ENCODE results near the gene ZNF587B. TPM values are rescaled to one million over a fixed set of nuclear protein-coding genes. Genes with fewer than 3 reads are reported as not detected.
"Not testable (repeated sequence)": the region's sequence is repeated elsewhere in the genome, so short reads cannot be mapped to it uniquely, and the experiment has no call there.

Gene ZNF587B
- total and polyA plus RNA-seq, 9 of the 15 experiments (the other 6 are each of a cell fraction or from before 2014, with no cell fraction given), result 7.4 to 37.5 (median 20.8) TPM

- peaks cover 37% of the 10 kb centered on the region for H3K36me3 ChIP-seq (ENCODE audit: control insufficient read depth, insufficient read depth, low read length)
- H3K9me3 ChIP-seq (replicated peaks; ENCODE audit: control insufficient read depth, insufficient read depth, low read depth, low read length); ATAC-seq; H3K27me3 ChIP-seq (ENCODE audit: control insufficient read depth in 2 of 2, insufficient read depth in 2 of 2, low read length in 2 of 2); H3K9ac ChIP-seq (ENCODE audit: insufficient read depth in 1 of 2, low read depth in 2 of 2, low read length in 2 of 2); FAIRE-seq; POLR2A ChIA-PET; H3K27ac ChIP-seq (ENCODE audit: extremely low read depth, low read depth, low read length); BruUV-seq (replicated peaks); H3K9me1 ChIP-seq (ENCODE audit: control insufficient read depth, insufficient read depth, low read length); CTCF ChIA-PET (ENCODE audit: low intra/inter-chr PET ratio); H2AFZ ChIP-seq (ENCODE audit: low read depth, low read length); H4K20me1 ChIP-seq (replicated peaks; ENCODE audit: control insufficient read depth, insufficient read depth, low read length); in situ Hi-C loops (cut with MboI); DNase-seq (ENCODE audit: extremely low read depth in 1 of 4, low spot score in 3 of 4); intact Hi-C loops (cut with micrococcal nuclease): not testable (repeated sequence)
- peak overlapping the region; percentile 80 for H3K4me2 ChIP-seq (ENCODE audit: insufficient read depth, low read length)
- H3K4me1 ChIP-seq (replicated peaks in 1 of 2; ENCODE audit: control insufficient read depth in 2 of 2, insufficient read depth in 2 of 2, low read length in 2 of 2), result peaks cover 7 to 16% of the 10 kb centered on the region in 2 experiments; a peak in 4 of 5 replicates
- WGBS (ENCODE audit: insufficient coverage, low coverage, missing lambda C conversion rate), result 76% methylated on average over 6 of the region's 13 CpGs
- peaks cover 22% of the 10 kb centered on the region for H3K79me2 ChIP-seq (ENCODE audit: control insufficient read depth, insufficient read depth, low read length)
- peak; percentile 27 for TF ChIP-seq MEIS2 (IDR thresholded peaks at IDR 0.05; ENCODE audit: partially characterized antibody)
- peak; percentile 85 for TF ChIP-seq PRDM10 (IDR thresholded peaks at IDR 0.05; ENCODE audit: partially characterized antibody)
- peak overlapping the region; percentile 60 for H3K4me3 ChIP-seq
These were observed 16.9 kb upstream of the ZNF587B start for GRCh38 chr19:57812975-57813820.
